ENCODE data around the gene C1QTNF6.
"Not testable (repeated sequence)": the region's sequence is repeated elsewhere in the genome, so short reads cannot be mapped to it uniquely, and the experiment has no call there.

C1QTNF6 gene

DNA sequence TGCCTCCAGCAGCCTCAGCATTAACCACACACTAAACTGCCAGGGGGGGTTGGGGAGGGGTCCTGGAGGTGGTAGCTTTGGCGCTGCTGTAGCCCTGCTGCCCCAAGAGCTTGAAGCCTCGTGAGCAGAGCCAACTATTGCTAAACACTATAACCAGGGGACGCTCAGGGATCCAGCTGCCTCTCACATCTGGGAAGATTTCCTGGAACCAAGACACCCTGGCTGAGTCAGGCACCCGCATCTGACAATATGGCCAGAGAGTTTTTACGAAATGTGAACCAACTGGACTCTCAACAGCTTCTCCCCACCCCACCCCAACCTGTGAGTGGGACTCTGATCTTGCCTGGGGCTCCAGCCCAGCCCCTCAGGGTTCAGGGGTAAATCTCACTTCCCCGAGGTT, 14.3 kb downstream of the C1QTNF6 start:
- DNase-seq: no peak

DNA sequence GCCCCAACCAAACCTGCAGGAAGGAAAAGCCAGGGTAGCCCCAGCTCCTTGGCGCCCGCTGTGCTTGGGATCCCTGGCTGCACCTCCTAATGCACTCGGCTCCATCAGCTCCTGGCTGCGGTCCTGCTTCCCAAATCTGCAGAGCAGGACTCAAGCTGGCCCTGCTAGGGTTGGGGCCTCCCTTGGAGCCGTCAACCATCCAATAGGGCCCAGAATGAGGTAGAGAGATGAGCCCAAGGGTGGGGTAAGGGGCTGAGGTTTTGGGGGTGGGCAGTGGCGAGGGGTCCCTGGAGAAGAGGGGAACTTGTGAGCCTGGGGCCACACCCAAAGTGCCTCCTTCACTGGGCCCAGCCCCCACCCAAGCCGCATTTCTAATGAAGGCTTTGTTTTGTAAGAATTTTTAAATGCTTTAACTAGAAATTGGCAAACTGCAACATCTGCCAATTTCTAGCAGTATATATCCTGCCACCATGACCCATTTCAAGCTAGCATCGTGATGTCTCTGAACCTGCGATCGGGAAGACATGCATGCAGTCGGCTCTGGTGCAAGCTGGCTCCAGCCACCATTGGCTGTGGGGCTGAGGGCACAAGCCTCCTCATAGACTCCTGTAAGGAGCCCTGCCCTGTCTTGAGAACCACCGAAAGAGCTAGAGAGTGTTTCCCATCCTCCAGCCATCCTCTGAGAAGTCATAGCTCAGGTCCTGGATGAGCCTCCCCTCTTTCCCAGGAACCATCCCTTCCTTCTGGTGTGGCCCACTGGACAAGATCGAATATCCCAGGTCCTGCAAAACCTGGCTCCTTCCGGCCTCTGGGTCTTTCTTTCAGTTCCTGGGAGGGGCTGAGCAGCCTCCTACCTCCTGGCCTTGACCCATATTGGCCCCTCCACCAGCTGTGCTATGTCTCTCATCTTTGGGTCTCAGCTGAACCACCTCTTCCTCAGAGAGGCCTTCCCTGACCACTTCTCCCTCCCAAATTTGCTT, 15.5 kb downstream of the C1QTNF6 start:
- no peak for DNase-seq

DNA sequence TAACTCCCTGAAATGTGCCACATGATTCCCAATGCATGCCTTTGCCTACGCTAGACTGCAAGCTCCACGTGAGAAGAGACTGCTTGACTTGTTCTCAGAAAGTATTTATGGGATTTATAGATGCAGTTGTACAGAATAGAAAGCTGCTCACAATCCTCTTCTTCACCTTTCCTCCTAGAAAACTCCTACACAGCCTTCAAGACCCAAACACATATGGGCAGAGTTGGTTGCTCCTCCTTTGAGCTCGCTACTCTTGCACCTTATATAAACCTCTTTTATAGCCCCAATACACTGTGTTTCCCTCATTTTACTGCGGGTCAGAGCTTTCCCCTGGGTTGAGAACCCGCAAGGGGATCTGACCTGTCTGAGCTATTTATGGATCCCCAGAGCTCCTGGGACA, 16.4 kb downstream of the C1QTNF6 start:
- DNase-seq: no peak

DNA sequence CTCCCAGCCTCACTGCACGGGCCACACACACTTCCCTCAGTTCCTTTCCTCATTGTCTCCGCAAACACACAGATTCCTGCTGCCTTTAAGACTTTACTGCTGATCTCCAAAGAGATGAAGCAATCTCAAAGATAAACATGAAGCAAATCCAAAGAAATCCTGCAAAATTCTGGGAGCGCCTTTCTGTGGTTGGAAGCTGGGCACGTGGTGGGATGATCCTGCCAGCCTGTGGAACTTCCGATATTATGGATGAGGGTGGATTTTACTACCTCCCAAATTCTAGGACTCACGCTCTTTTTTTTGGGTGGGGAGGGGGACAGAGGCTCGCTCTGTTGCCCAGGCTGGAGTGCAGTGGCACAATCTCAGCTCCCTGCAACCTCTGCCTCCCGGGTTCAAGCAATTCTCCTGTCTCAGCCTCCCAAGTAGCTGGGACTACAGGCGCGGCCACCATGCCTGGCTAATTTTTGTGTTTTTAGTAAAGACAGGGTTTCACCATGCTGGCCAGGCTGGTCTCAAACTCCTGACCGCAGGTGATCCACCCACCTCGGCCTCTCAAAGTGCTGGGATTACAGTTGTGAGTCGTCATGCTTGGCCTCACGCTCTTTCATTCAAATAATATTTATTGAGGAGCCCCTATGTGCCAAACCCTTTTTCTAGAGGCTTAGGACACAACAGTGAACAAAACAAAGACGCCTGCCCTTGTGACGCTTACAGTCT, 17.2 kb downstream of the C1QTNF6 start:
- DNase-seq: not testable (repeated sequence)

DNA sequence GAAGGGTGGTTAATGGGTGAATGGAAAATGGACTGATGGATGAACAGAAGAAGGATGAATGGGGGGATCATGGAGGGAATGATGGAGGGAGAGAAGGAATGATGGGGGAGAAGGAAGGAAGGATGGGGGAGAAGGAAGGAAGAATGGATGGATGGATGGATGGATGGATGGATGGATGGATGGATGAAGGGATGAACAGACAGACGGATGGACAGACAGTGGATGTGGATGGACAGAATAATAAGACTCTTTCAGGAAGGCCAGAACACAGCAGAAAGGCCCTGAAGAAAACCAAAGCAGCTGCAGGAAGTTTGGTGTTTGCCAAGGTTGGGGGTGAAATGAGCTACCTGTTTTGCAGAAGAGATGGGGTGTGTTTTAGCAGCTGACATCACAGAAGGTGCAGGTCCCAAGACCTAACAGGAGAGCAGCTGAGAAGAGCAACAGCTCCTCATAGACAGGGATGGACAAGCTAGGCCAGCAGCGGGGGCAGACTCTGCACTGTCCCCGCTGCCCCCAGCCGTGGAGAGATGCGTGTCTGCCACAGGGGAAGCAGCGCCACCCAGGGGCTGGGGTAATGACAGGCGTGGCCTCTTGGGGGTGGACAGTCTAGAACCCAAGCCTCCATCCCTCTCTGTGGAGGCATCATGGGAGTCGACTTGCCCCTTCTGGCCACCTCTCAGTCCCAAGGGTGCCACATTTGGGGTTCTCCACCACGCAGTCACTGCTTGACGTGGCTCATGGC, 17.9 kb downstream of the C1QTNF6 start:
- no peak for DNase-seq

DNA sequence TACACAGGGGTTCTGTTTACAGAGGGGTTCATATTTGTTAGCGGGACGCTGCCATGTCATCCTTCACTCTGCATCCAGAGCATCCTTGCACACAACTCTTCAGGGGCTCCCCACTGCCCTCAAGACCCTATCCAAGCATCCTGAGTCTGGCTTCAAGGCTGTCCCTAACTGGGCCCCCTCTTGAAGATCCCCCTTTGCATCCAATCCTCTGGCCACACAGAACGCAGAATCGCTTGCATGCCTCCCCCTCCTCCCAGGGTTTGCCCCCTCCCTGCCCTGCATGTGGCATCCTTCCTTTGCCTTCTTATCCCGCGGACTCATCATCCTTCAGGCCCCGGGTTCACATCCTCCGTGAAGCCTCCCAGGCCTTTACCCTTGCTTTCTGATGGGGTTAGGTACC, 18.6 kb downstream of the C1QTNF6 start:
- DNase-seq: no peak

DNA sequence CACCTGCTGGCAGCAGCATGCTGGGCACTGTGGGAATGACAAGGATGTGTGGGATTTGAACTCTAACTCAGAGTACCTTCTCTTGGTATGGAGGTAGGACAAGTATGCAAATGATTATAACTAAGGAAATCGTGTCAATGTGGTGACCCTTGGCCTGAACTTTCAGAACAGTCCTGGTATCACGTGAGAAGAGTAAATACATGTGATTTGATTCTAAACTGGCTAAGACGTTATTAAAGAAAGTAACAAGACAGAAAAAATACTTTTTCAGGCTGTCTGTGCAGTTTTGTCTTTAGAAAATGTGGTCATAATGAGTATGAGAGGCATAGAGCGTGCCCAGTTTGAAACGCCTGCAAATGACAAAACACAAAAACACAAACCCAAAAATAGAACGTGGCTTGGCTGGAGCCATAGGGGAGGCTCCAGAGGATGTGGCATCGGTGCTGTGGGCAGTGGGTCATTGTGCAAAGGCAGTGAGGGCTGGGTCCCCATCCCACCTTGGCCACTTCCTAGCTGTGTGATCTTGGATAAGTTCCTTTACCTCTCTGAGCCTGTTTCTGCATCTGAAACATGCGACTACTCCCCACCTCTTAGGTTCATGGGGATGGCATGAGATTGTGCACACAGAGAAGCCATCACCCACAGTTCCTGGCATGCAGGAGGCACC, 19.9 kb downstream of the C1QTNF6 start:
- no peak for DNase-seq

DNA sequence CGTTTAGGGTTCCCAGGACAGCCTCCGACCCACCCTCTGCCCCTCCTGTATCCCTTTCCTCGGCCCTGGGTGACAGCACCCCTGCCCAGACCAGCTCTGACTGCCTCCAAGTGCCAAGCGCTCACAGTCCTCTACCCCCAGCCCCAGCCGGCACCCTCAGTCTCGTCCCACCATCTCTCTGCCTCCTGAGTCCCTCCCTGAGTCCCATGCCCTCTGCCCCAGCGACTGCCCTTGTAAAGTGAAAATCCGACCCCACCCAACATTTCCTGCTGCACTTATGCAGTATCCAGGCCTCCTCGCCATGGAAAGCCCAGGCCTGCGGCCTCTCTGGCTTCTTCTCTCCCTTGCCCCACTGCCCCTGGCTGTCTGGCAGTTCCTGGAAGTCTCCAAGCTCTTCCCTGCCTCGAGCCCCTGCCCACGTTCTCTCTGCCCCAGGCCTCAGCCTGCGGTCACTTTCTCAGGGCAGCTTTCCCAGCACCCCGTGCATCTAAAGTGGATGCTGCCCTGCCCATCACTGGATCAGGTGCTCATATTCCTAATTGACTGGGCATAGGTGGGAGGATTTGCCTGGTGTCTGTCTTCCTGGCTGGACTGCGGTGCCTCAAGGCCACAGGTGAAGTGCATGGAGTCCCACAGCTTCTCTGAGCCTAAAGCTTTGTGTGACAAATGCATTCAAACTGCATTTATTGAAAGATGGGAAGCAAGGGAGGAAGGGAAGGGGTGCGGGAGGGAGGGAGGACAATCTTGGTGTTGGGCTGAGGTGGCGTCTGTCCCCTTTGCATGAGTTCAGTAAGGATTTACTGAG, 20.7 kb downstream of the C1QTNF6 start:
- no peak for DNase-seq

DNA sequence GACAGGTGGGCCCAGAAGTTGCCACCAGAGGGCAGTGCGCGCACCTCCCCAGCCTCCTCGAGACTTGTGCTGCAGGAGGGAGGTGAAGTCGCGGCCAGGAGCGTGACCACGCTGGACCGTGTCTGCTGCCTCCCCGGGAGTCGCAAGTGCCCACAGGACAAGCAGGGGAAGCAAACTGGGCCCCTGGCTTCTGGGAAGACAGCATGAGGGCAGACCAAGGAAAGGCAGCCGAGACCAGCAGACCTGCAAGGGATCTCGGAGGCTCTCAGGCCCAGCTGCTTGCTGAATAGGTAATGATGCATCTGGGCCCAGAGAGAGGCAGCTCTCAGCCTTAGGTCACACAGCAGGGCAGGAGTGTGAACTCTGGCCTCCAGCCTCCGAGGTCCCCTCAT, 21.4 kb downstream of the C1QTNF6 start:
- no peak for DNase-seq

DNA sequence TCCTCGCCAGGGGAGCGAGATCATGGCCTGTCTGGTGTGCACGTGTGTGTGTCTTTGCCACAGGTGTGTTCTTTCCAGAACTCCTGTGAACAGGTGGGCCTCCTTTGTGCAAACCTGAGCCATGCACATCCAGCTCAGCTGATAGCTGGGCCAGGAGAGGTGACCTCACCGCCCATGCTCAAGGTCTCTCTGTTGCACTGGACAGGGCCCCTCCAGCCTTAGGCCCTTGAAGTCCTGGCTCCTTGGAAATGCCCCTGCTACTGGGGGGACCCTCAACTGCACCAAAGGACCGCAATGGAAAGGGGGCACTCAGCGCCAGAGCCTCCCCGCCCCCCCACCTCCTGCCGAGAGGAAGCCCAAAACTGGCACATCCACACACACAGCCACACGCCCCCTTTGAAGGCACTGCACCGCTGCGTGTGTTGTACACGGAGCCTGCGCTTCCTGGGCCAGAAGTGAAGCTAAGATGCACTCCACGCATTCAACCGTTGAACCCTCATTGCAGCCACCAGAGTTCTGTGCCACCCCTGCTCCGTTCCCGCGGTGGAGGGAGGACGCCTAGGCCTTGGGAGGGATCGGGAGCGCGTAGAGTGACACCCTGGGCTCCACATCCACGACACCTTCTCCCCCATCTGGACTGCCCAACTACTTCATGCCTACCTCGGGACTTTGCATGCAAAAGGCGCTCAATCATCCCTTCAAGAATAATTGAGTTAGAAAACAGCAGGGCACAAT, 21.9 kb downstream of the C1QTNF6 start:
- no peak for DNase-seq

DNA sequence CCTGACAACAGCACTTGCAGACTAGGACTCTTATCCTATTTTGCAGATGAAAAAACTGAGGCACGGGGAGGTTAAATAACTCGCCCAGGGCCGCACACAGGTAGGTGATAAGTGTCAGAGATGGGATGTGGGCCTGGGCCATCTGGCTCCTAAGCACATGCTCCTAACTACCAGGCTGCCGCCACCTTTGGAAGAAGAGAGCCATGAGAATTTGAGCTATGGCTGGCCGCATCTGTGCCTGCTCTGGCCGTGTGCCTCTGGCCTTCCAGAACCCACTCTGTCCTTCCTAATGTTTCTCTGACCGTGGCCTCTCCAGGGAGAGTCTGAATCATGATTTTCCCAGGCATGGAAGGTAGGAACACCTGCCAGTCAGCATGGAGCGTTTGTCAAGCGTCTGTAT, 23.0 kb downstream of the C1QTNF6 start:
- DNase-seq: no peak

DNA sequence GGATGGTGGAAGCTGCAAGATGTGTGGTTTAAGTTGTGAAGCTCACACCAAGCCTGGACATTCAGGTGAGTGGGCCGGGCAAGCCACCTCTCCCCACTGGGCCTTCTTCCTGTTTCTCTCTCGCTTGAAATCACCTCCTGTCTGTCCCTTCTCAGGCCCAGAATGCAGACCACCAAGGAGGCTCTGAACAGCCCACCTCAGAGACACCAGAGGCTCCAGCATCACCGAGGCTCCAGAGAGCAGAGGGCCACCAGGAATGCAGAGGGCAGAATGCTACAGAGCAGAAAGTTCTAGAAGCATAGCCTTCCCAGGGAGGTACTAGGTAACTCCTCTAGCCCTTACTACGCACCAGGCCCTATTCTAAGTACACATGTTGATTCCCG, 23.6 kb downstream of the C1QTNF6 start:
- DNase-seq: no peak

DNA sequence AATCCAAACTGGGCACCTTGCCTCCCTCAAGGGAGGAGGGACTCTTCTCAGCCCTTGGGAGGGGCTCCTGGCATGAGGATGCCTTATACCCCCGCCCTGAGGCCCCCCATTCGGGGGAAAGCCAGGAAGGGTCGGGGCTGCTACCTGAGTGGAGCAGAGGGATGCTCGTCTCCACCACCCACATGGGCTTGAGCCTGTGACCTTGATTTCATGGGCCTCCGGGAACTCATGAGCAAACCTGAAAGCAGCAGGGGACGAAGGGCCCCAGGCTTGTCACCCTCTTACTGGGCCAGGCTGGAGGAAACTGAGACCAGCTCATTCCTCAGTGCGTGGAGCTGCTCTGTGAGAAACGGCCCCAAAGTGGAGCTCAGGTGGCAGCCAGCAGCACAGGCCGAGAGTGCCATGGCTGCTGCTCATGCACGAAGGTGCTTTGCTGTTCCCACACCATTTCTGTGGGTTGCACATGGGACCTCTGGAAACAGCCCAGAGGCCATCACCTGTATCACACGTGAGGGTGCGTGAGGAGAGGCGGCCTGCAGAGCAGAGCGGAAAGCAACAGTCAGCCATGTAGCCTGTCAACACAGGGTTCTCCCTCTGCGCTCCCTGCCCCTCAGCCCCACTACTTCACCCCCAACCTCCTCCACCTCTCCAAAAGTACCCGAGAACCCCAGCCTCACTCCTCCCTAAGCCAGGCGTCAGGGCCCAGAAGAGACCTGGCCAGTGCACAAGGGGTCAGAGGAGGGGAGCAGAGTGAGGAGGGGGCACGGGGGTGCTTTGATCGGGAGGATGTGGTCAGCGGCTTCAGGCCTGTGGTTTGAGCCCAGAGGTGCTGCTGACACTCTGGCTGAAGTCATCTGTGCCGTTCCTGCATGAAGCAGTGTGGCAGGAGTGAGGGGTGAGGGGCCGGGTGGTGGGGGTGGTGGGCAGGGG, 24.2 kb downstream of the C1QTNF6 start:
- DNase-seq: no peak

DNA sequence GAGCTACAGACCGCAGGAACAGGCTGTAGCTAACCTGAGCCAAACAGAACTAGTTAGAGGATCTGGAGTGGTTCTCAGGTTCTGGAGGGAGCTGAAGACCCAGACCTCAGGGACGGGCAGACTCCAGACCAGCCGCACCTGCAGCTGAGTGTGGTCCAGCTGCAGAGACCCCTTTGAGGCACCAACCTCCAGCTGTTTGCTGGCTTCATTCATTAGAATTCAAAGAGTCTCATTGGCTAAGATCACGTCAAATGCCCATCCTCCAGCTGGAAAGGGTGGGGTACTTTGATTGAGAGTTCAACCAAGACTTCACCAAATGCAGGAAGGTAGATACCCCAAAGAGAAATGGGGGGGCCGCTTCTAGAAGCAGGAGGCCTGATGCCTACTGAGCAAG, 25.0 kb downstream of the C1QTNF6 start:
- DNase-seq: no peak

DNA sequence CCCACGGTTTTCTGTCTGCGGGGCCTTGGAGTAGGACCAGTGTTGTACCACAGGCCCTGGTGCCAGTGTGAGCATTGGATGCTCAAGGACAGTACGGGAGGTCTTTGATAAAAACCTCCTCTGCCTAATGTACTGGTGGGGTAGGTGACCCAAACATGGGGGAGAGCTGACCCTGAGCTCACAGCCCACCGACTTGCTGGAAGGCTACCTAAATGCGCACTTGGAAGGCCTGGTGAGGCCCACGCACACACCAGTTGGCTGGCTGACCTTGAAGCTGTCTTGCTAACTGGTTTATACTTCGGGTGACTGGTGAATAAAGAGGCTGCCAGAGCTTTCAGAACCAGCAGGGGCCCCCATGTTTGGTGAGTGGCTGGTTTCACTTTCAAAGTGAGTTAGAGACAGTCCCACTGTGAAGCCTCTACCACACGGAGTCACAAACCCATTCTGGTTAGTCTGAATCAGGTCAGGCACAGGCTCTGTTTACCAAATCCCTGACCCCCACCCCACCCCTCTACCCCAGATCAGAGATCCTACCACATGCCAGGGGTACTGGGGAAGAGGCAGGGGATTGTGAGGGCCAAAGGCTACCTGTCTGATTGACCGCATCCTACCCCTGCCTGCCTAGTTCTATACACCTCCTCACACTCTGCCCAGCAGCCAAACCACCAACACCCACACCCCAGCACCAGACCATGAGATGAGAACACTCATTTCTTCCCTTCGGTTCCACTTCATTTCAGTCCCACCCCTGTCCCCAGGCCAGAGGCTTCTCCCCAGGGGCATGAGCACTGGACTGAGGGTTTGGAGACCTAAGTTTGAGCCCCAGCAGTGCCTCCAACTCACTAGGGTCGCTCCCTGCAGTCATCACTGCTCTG, 25.6 kb downstream of the C1QTNF6 start:
- DNase-seq: no peak

DNA sequence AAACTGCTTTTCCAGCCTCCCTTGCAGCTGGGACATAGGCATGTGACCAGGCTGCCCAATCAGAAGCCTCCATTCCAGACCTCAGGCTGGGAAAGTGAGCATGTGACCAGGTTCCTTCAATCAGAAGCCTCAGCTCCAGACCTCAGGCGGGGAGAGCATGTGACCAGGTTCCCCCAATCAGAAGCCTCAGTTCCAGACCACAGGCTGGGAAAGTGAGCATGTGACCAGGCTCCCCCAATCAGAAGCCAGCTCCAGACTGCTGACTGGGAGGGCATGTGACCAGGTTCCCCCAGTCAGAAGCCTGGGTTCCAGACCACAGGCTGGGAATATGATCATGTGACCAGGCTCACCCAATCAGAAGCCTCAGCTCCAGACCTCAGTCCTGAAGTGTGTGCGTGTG, 26.6 kb downstream of the C1QTNF6 start:
- DNase-seq: no peak

DNA sequence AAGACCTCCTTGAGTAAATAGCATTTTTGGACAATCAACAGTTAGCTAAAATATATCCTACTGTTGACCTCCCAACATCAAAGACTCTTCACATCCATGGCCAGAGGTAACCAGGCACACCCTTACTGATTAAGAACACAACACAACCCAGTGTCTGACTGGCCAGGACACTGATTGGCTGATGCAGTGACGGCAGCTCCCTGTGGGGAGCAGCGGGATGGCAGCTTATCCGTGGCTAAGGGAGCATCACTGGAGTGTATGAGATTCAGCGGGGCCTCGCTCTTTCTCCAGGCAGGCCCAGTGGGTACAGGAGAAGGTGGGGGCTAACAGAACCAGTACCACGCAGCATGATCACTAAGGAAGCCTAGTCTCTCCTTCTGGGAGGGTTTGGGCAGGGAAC, 28.0 kb downstream of the C1QTNF6 start:
- no peak for DNase-seq

DNA sequence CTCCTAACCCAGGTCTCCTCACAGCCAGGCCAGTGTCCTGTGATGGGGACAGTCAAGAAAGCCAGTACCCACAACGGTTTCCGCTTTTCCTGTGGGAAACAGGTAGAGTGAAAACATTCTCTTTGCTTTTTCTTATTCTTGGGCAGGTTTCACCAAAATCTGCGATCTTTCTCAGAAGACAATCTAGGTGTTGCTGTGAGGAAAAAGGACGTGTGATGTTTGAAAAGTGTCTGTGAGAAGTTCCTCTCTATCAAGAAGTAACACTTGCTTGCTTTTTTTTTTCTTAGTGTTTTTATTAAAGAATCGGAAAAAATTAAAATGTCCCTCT, 29.1 kb downstream of the C1QTNF6 start:
- no peak for DNase-seq
